Activated T-cell treated with anti-CD3 and anti-CD28 coated beads, Interleukin-2, amount 50 U/mL, for 24 hours (primary cell): ENCODE measurements around the gene ZNF836.
"Not testable (repeated sequence)": the region's sequence is repeated elsewhere in the genome, so short reads cannot be mapped to it uniquely, and the experiment has no call there.

Experiments
- DNase-seq: peaks from one replicate; pipeline ENCODE4 v3.0.0-alpha.2; 2020
- H3K27ac Mint-ChIP-seq: 2 replicates; pipeline ENCODE4 v1.8.0; 2020; ENCODE audit warnings: mild to moderate bottlenecking, mixed read lengths
- H3K27me3 Mint-ChIP-seq: 2 replicates; pipeline ENCODE4 v1.8.0; 2020; ENCODE audit warnings: mixed read lengths
- H3K36me3 Mint-ChIP-seq: 2 replicates; pipeline ENCODE4 v1.8.0; 2020; ENCODE audit warnings: low read depth, mixed read lengths
- H3K4me1 Mint-ChIP-seq: 2 replicates; pipeline ENCODE4 v1.8.0; 2020; ENCODE audit warnings: low read depth, mixed read lengths
- H3K4me3 Mint-ChIP-seq: 2 replicates; pipeline ENCODE4 v1.8.0; 2020; ENCODE audit warnings: mild to moderate bottlenecking, moderate library complexity, mixed read lengths
- H3K9me3 Mint-ChIP-seq: 2 replicates; pipeline ENCODE4 v1.8.0; 2020; ENCODE audit warnings: mixed read lengths

Gene ZNF836

GRCh38 chr19:52171321-52172169, at the start of gene ZNF836:
ZNF836 (minus strand) TSS chr19:52171621; CDS start chr19:52168072, 3,549 bp downstream.
- peak within 1 kb of the TSS; percentile 91 for H3K27ac Mint-ChIP-seq
- DNase-seq, result peak; percentile 91
- H3K4me3 Mint-ChIP-seq, result peak within 1 kb of the TSS; percentile 92
- no peaks in the 10 kb centered on the region for H3K27me3 Mint-ChIP-seq
- H3K36me3 Mint-ChIP-seq, result peaks cover 54% of the 10 kb centered on the region
- peaks cover 28% of the 10 kb centered on the region for H3K4me1 Mint-ChIP-seq
- peaks cover 11% of the 10 kb centered on the region for H3K9me3 Mint-ChIP-seq

GRCh38 chr19:52221031-52221430, 49.6 kb upstream of the ZNF836 start:
- DNase-seq, result no peak
- H3K4me1 Mint-ChIP-seq, result peaks cover 6% of the 10 kb centered on the region
- no peaks in the 10 kb centered on the region for H3K27me3 Mint-ChIP-seq
- no peak overlapping the region for H3K4me3 Mint-ChIP-seq
- H3K27ac Mint-ChIP-seq, result peak overlapping the region; percentile 41
- H3K9me3 Mint-ChIP-seq, result no peaks in the 10 kb centered on the region
- H3K36me3 Mint-ChIP-seq, result peaks cover 98% of the 10 kb centered on the region

- Mint-ChIP-seq H3K27ac (peak overlapping the region; percentile 57), H3K36me3 (peaks cover 99% of the 10 kb centered on the region), H3K4me1 (no peaks in the 10 kb centered on the region), H3K27me3 (no peaks in the 10 kb centered on the region), H3K4me3 (no peak overlapping the region), H3K9me3 (no peaks in the 10 kb centered on the region)
- DNase-seq, result no peak
These were observed 48.2 kb upstream of the ZNF836 start for GRCh38 chr19:52219611-52220010.

- Mint-ChIP-seq H3K27me3 (no peaks in the 10 kb centered on the region), H3K4me1 (no peaks in the 10 kb centered on the region), H3K27ac (no peak overlapping the region), H3K36me3 (peaks cover 99% of the 10 kb centered on the region), H3K9me3 (no peaks in the 10 kb centered on the region), H3K4me3 (no peak overlapping the region)
- DNase-seq, result no peak
These were observed 46.2 kb upstream of the ZNF836 start for GRCh38 chr19:52217576-52217975.

- Mint-ChIP-seq H3K36me3 (peaks cover 99% of the 10 kb centered on the region), H3K4me3 (no peak overlapping the region), H3K9me3 (no peaks in the 10 kb centered on the region), H3K27ac (peak overlapping the region; percentile 37), H3K27me3 (no peaks in the 10 kb centered on the region), H3K4me1 (no peaks in the 10 kb centered on the region)
- DNase-seq, result no peak
These were observed 45.0 kb upstream of the ZNF836 start for GRCh38 chr19:52216401-52216800.

GRCh38 chr19:52214241-52214640, 42.8 kb upstream of the ZNF836 start:
- peaks cover 97% of the 10 kb centered on the region for H3K36me3 Mint-ChIP-seq
- peak overlapping the region; percentile 50 for H3K27ac Mint-ChIP-seq
- peaks cover 2% of the 10 kb centered on the region for H3K4me1 Mint-ChIP-seq
- no peaks in the 10 kb centered on the region for H3K9me3 Mint-ChIP-seq
- DNase-seq, result peak; percentile 11
- H3K27me3 Mint-ChIP-seq, result no peaks in the 10 kb centered on the region
- H3K4me3 Mint-ChIP-seq, result no peak overlapping the region

GRCh38 chr19:52212572-52213255, 41.3 kb upstream of the ZNF836 start:
- H3K4me1 Mint-ChIP-seq, result peaks cover 2% of the 10 kb centered on the region
- peak; percentile 5 for DNase-seq
- H3K9me3 Mint-ChIP-seq, result no peaks in the 10 kb centered on the region
- no peak overlapping the region for H3K4me3 Mint-ChIP-seq
- H3K36me3 Mint-ChIP-seq, result peaks cover 97% of the 10 kb centered on the region
- no peaks in the 10 kb centered on the region for H3K27me3 Mint-ChIP-seq
- H3K27ac Mint-ChIP-seq, result peak overlapping the region; percentile 70

- H3K27me3 Mint-ChIP-seq, result no peaks in the 10 kb centered on the region
- H3K27ac Mint-ChIP-seq, result no peak overlapping the region
- no peak for DNase-seq
- peaks cover 3% of the 10 kb centered on the region for H3K4me1 Mint-ChIP-seq
- H3K36me3 Mint-ChIP-seq, result peaks cover 97% of the 10 kb centered on the region
- H3K9me3 Mint-ChIP-seq, result no peaks in the 10 kb centered on the region
- no peak overlapping the region for H3K4me3 Mint-ChIP-seq
These were observed 40.6 kb upstream of the ZNF836 start for GRCh38 chr19:52211926-52212571.

GRCh38 chr19:52211203-52211602, 39.8 kb upstream of the ZNF836 start:
- Mint-ChIP-seq H3K27ac (no peak overlapping the region), H3K4me3 (no peak overlapping the region), H3K36me3 (peaks cover 97% of the 10 kb centered on the region), H3K9me3 (no peaks in the 10 kb centered on the region), H3K4me1 (peaks cover 5% of the 10 kb centered on the region), H3K27me3 (no peaks in the 10 kb centered on the region)
- DNase-seq, result no peak

GRCh38 chr19:52206481-52206880, 35.1 kb upstream of the ZNF836 start:
- no peaks in the 10 kb centered on the region for H3K9me3 Mint-ChIP-seq
- H3K36me3 Mint-ChIP-seq, result peaks cover 97% of the 10 kb centered on the region
- H3K27me3 Mint-ChIP-seq, result no peaks in the 10 kb centered on the region
- H3K4me1 Mint-ChIP-seq, result peaks cover 40% of the 10 kb centered on the region
- H3K4me3 Mint-ChIP-seq, result no peak overlapping the region
- H3K27ac Mint-ChIP-seq, result peak overlapping the region; percentile 50
- DNase-seq, result no peak

- H3K36me3 Mint-ChIP-seq, result peaks cover 96% of the 10 kb centered on the region
- H3K27me3 Mint-ChIP-seq, H3K27ac Mint-ChIP-seq, H3K4me3 Mint-ChIP-seq, DNase-seq, H3K9me3 Mint-ChIP-seq: not testable (repeated sequence)
- peaks cover 73% of the 10 kb centered on the region for H3K4me1 Mint-ChIP-seq
These were observed 29.5 kb upstream of the ZNF836 start for GRCh38 chr19:52200755-52201391.

GRCh38 chr19:52200044-52200443, 28.6 kb upstream of the ZNF836 start:
- Mint-ChIP-seq H3K4me3 (no peak overlapping the region), H3K4me1 (peaks cover 70% of the 10 kb centered on the region)
- DNase-seq, result no peak

GRCh38 chr19:52198678-52199077, 27.3 kb upstream of the ZNF836 start:
- Mint-ChIP-seq H3K4me3 (no peak overlapping the region), H3K4me1 (peaks cover 69% of the 10 kb centered on the region), H3K27me3 (no peaks in the 10 kb centered on the region), H3K9me3 (no peaks in the 10 kb centered on the region), H3K36me3 (peaks cover 96% of the 10 kb centered on the region), H3K27ac (peak overlapping the region; percentile 44)
- DNase-seq, result no peak

More at GRCh38 chr19:52200044-52200443, 28.6 kb upstream of the ZNF836 start:
- H3K36me3 Mint-ChIP-seq, result peaks cover 96% of the 10 kb centered on the region
- H3K9me3 Mint-ChIP-seq, result no peaks in the 10 kb centered on the region
- no peaks in the 10 kb centered on the region for H3K27me3 Mint-ChIP-seq
- H3K27ac Mint-ChIP-seq, result peak overlapping the region; percentile 13

- Mint-ChIP-seq H3K4me3 (no peak overlapping the region), H3K27ac (peak overlapping the region; percentile 26), H3K9me3 (no peaks in the 10 kb centered on the region), H3K4me1 (peaks cover 69% of the 10 kb centered on the region), H3K36me3 (peaks cover 96% of the 10 kb centered on the region), H3K27me3 (no peaks in the 10 kb centered on the region)
- no peak for DNase-seq
These were observed 26.5 kb upstream of the ZNF836 start for GRCh38 chr19:52197964-52198363.
